Body of pancreas (tissue), 4 donors: Measurements from ENCODE around the gene ZDHHC12.

Experiments
- CTCF ChIP-seq, 7 experiments: fragments of 450-650 bp in 4 of 7; fragments of 200-600 bp in 3 of 7; sonication (generic) in 3 of 7; IDR thresholded peaks; one replicate each; pipeline ENCODE4 v1.5.1; 2016 to 2019; ENCODE audit warnings: antibody characterized with exemption in 7 of 7
- POLR2A ChIP-seq, 3 donors: fragments of 450-650 bp; IDR thresholded peaks; one replicate each; pipeline ENCODE4 v1.6.1; 2016; ENCODE audit warnings: antibody characterized with exemption in 3 of 3, mild to moderate bottlenecking in 2 of 3

DNA sequence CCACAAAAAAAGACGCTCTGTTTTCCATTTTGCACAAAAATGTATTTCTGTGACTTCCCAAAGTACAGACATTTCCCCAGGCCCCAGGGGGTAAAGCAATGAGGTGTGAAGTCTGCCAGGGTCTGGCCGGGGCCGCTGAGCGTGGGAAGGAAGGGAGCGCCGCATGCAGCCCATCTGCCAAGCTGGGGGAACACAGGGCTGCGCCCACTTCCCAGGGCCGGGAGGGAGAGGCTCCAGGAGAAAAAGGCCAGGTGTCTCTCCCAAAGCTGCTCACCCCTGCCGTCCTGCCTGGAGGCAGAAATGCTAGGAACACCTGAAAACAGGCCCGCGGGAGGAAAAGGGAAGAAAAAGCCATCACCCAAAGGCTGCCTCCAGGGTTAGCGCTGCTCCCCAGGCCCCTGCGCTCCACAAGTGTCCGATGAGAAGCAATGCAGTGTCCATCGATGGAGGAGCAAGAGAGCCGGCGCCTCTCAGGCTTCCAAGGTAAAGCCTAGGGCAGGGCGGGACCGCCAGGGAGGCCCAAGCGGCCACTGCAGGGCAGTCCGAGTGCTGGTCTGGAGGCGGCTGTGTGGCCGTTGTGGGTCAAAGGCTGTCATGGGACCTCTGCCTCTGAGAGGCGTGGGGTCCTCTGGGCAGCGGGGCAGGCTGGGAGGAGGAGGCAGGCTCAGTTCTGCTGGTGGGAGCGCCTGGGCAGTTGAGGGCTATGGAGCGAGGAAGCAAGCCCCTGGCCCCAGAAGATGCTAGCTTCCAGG, 6.0 kb upstream of the ZDHHC12 start:
- TF ChIP-seq CTCF (IDR thresholded peaks at IDR 0.05) (no peak), POLR2A (IDR thresholded peaks at IDR 0.05) (no peak)
